NK-92 (cell line): Measurements from ENCODE around the gene LAMC3.

Experiments used
- DNase-seq: peaks from one replicate; lab custom pipeline; 2025; ENCODE audit not compliant: unreplicated experiment; lab: John Stamatoyannopoulos, UW

Gene LAMC3

GRCh38 chr9:131008909-131009618 is at the start of gene LAMC3:
Gene LAMC3, plus strand, starts transcription at chr9:131009174. Its CDS starts 41 bp downstream, at chr9:131009215.
- no peak for DNase-seq

- DNase-seq, result no peak
Measured at GRCh38 chr9:130959809-130960334, 49.1 kb upstream of the LAMC3 start.

- no peak for DNase-seq
Measured at GRCh38 chr9:130960522-130961378, 48.2 kb upstream of the LAMC3 start.

GRCh38 chr9:130961511-130962300 is 47.3 kb upstream of the LAMC3 start:
- DNase-seq, result no peak

GRCh38 chr9:130962418-130963316 is 46.3 kb upstream of the LAMC3 start:
- no peak for DNase-seq

- DNase-seq, result no peak
Measured at GRCh38 chr9:130963337-130963908, 45.6 kb upstream of the LAMC3 start.

- DNase-seq, result no peak
Measured at GRCh38 chr9:130963916-130964315, 45.1 kb upstream of the LAMC3 start.

- DNase-seq, result no peak
Measured at GRCh38 chr9:130965680-130966079, 43.3 kb upstream of the LAMC3 start.

GRCh38 chr9:130970052-130970451 is 38.9 kb upstream of the LAMC3 start:
- DNase-seq, result no peak

GRCh38 chr9:130970855-130971254 is 38.1 kb upstream of the LAMC3 start:
- DNase-seq, result no peak

GRCh38 chr9:130971294-130971849 is 37.6 kb upstream of the LAMC3 start:
- DNase-seq, result no peak

GRCh38 chr9:130972277-130972956 is 36.6 kb upstream of the LAMC3 start:
- DNase-seq, result no peak

- DNase-seq, result no peak
Measured at GRCh38 chr9:130972957-130973685, 35.9 kb upstream of the LAMC3 start.

GRCh38 chr9:130973686-130974281 is 35.2 kb upstream of the LAMC3 start:
- no peak for DNase-seq

GRCh38 chr9:130974697-130975096 is 34.3 kb upstream of the LAMC3 start:
- no peak for DNase-seq

GRCh38 chr9:130975156-130975555 is 33.8 kb upstream of the LAMC3 start:
- no peak for DNase-seq

GRCh38 chr9:130975932-130976841 is 32.8 kb upstream of the LAMC3 start:
- no peak for DNase-seq
